OCI-LY3 (cell line): Measurements from ENCODE around the gene PCNX1.

Source experiments
- H2AFZ ChIP-seq: fragments of 200-600, 300-600 bp; shearing (Covaris generic); 2 replicates; pipeline ENCODE4 v1.6.0; 2014; ENCODE audit warnings: antibody characterized with exemption, low read depth, low read length
- H3K27ac ChIP-seq: fragments of 200-600, 300-600 bp; sonication (generic); 2 replicates; pipeline ENCODE4 v1.5.1; 2014; ENCODE audit warnings: mild to moderate bottlenecking, low read length, moderate library complexity, mixed read lengths
- H3K27me3 ChIP-seq: fragments of 200-600, 300-600 bp; sonication (generic); 2 replicates; pipeline ENCODE4 v1.6.1; 2014; ENCODE audit warnings: low read depth, low read length, mixed read lengths
- H3K36me3 ChIP-seq: fragments of 200-600, 300-600 bp; sonication (generic); replicated peaks from 2 replicates; pipeline ENCODE3; 2014; ENCODE audit warnings: low read depth, low read length, mixed read lengths
- H3K4me1 ChIP-seq: fragments of 300-600, 200-600 bp; sonication (generic); 2 replicates; pipeline ENCODE4 v1.6.1; 2014; ENCODE audit warnings: low read length, mixed read lengths
- H3K4me2 ChIP-seq: fragments of 200-600, 300-600 bp; sonication (generic); 2 replicates; pipeline ENCODE4 v1.6.1; 2014; ENCODE audit warnings: low read length, mixed read lengths
- H3K4me3 ChIP-seq: fragments of 300-600, 200-600 bp; sonication (generic); 2 replicates; pipeline ENCODE4 v1.5.1; 2014; ENCODE audit warnings: antibody characterized with exemption, mild to moderate bottlenecking, low read length, moderate library complexity
- H3K79me2 ChIP-seq: fragments of 300-600, 200-600 bp; shearing (Covaris generic); 2 replicates; pipeline ENCODE4 v1.6.1; 2014; ENCODE audit warnings: mild to moderate bottlenecking, low read length, mixed read lengths
- H3K9ac ChIP-seq: fragments of 300-600, 200-600 bp; shearing (Covaris generic); 2 replicates; pipeline ENCODE4 v1.6.0; 2014; ENCODE audit warnings: mild to moderate bottlenecking, low read length, moderate library complexity
- H3K9me3 ChIP-seq: fragments of 200-600, 300-600 bp; shearing (Covaris generic); 2 replicates; pipeline ENCODE4 v1.6.1; 2014; ENCODE audit warnings: low read length, mixed read lengths; ENCODE audit not compliant: insufficient read depth
- H4K20me1 ChIP-seq: fragments of 200-600, 300-600 bp; sonication (generic); 2 replicates; pipeline ENCODE4 v1.6.1; 2016; ENCODE audit warnings: low read length, mixed read lengths; ENCODE audit not compliant: insufficient read depth
- CTCF ChIP-seq: fragments of 200-600, 300-600 bp; sonication (generic); IDR thresholded peaks from 2 replicates; pipeline ENCODE4 v1.5.1; 2014; ENCODE audit warnings: antibody characterized with exemption, low read length, low read depth
- EZH2phosphoT487 ChIP-seq: fragments of 200-600 bp; shearing (Covaris generic); IDR thresholded peaks from 2 replicates; pipeline ENCODE4 v1.6.1; 2018; ENCODE audit warnings: antibody characterized with exemption, mixed run types, low read depth

PCNX1 gene

GRCh38 chr14:70894868-70895267 is 12.4 kb upstream of the PCNX1 start:
- no peaks in the 10 kb centered on the region for H3K9me3 ChIP-seq
- no peak overlapping the region for H3K27ac ChIP-seq
- no peak for TF ChIP-seq CTCF
- no peak for TF ChIP-seq EZH2phosphoT487
- H2AFZ ChIP-seq = no peak overlapping the region
- H3K4me3 ChIP-seq = no peak overlapping the region
- peak overlapping the region; percentile 60; the same call in 1 of the 2 replicates for H3K4me2 ChIP-seq
- no peaks in the 10 kb centered on the region for H3K36me3 ChIP-seq
- H3K27me3 ChIP-seq = peaks cover 71% of the 10 kb centered on the region
- peaks cover 26% of the 10 kb centered on the region for H3K4me1 ChIP-seq
- H4K20me1 ChIP-seq = no peaks in the 10 kb centered on the region
- H3K79me2 ChIP-seq = no peaks in the 10 kb centered on the region
- no peak overlapping the region for H3K9ac ChIP-seq

- Histone ChIP-seq H3K4me2 (no peak overlapping the region), H3K27ac (no peak overlapping the region), H3K27me3 (peaks cover 57% of the 10 kb centered on the region), H3K9ac (no peak overlapping the region), H3K4me1 (peaks cover 26% of the 10 kb centered on the region), H4K20me1 (no peaks in the 10 kb centered on the region), H2AFZ (no peak overlapping the region), H3K9me3 (no peaks in the 10 kb centered on the region), H3K4me3 (no peak overlapping the region), H3K79me2 (no peaks in the 10 kb centered on the region), H3K36me3 (no peaks in the 10 kb centered on the region)
- TF ChIP-seq EZH2phosphoT487 = no peak
- no peak for TF ChIP-seq CTCF
Measured at GRCh38 chr14:70896317-70896716, 10.9 kb upstream of the PCNX1 start.

- peaks cover 50% of the 10 kb centered on the region for H3K27me3 ChIP-seq
- H3K9me3 ChIP-seq = no peaks in the 10 kb centered on the region
- H4K20me1 ChIP-seq = no peaks in the 10 kb centered on the region
- peaks cover 26% of the 10 kb centered on the region for H3K4me1 ChIP-seq
- no peak overlapping the region for H3K9ac ChIP-seq
- TF ChIP-seq EZH2phosphoT487 (no peak), CTCF (no peak)
- no peaks in the 10 kb centered on the region for H3K36me3 ChIP-seq
- no peak overlapping the region for H3K4me3 ChIP-seq
- H3K27ac ChIP-seq = no peak overlapping the region
- no peak overlapping the region for H2AFZ ChIP-seq
- no peak overlapping the region for H3K4me2 ChIP-seq
- H3K79me2 ChIP-seq = no peaks in the 10 kb centered on the region
Measured at GRCh38 chr14:70896981-70897380, 10.3 kb upstream of the PCNX1 start.

- Histone ChIP-seq H3K4me3 (no peak overlapping the region), H2AFZ (no peak overlapping the region), H3K36me3 (no peaks in the 10 kb centered on the region), H3K27me3 (peaks cover 46% of the 10 kb centered on the region), H3K9me3 (no peaks in the 10 kb centered on the region), H4K20me1 (no peaks in the 10 kb centered on the region), H3K27ac (no peak overlapping the region), H3K79me2 (no peaks in the 10 kb centered on the region), H3K4me2 (no peak overlapping the region), H3K9ac (no peak overlapping the region), H3K4me1 (peaks cover 24% of the 10 kb centered on the region)
- no peak for TF ChIP-seq CTCF
- TF ChIP-seq EZH2phosphoT487 = no peak
Measured at GRCh38 chr14:70897464-70897863, 9.8 kb upstream of the PCNX1 start.
